HG03064 (cell line): ENCODE results near the gene ZNF496.
"Not testable (repeated sequence)": the region's sequence is repeated elsewhere in the genome, so short reads cannot be mapped to it uniquely, and the experiment has no call there.

Experiments
- ATAC-seq: cut with Tn5 transposase; IDR thresholded peaks from one replicate; pipeline ENCODE4 v1.9.1; 2021; ENCODE audit warnings: low read depth; ENCODE audit not compliant: unreplicated experiment

Gene ZNF496

GRCh38 chr1:247360116-247360898 lies 28.6 kb upstream of the ZNF496 start:
- no peak for ATAC-seq

- no peak for ATAC-seq
Observed at GRCh38 chr1:247359559-247359958, 27.9 kb upstream of the ZNF496 start.

GRCh38 chr1:247358920-247359319 lies 27.3 kb upstream of the ZNF496 start:
- no peak for ATAC-seq

- ATAC-seq, result peak; percentile 81
Observed at GRCh38 chr1:247357781-247358211, 26.1 kb upstream of the ZNF496 start.

DNA sequence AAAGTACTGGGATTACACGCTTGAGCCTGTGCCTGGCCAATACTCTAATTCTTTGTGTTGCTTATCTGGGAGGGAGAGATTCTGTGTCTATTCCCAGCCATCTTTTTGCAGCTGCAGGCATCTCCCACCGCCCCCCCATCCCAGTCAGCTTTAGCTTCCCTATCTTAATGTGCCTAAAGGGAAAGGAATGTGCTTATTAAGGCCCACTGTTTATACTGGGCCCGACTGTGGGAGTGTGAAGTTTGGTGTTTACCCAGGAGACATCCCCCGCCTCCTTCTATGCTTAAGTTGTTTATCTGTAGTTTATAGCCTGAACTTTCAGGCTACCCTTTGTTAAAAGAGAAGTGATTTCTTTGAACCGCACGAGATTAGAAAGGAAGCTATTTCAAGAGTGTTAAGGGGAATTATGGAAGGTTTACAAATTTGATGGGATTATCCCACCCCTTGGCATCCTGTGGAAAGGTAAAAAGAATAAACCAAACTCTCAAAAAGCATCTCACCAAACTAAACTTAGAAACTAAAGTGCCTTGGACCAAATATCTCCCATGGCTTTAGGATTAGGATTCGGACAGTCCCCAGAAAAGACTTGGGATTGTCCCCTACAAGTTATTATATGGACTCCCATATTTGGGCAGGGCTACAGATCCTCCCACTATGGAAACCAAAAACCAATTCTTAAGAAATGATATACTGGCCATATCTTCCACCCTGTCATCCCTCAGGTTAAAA lies 25.5 kb upstream of the ZNF496 start:
- ATAC-seq, result no peak

DNA sequence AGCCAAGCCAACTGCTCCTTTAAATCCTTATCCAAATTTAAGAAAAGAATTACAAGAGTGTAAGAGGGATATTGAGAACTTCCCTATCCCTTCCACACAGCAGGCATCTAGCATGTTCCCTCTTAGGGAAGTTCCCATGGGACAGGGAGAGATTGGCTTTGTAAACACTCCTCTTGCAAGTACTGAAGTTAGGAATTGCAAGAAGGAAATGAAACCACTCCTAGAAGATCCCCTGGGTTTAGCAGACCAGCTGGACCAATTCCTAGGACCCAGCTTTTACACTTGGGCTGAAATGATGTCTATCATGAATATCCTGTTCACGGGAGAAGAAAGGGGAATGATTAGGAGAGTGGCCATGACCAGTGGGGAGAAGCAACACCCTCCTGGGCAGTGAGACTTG lies 23.5 kb upstream of the ZNF496 start:
- ATAC-seq, result not testable (repeated sequence)

DNA sequence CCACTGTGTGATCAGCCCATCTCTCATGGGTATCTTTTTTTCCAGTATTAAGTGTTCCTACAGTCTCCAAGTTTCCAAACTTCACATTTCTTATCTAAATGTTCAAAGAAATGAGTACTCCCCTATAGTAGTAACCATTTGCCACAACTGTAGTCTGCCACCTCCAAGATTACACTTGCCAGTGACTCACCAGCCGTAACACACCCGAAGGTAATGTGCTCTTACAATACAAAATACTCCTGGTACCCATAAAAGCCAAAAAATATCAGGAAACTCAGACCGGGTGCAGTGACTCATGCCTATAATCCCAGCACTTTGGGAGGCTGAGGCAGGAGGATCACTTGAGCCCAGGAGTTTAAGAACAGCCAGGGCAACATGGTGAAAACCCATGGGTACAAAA lies 20.5 kb upstream of the ZNF496 start:
- ATAC-seq, result no peak

GRCh38 chr1:247350587-247350986 lies 18.9 kb upstream of the ZNF496 start:
- no peak for ATAC-seq

DNA sequence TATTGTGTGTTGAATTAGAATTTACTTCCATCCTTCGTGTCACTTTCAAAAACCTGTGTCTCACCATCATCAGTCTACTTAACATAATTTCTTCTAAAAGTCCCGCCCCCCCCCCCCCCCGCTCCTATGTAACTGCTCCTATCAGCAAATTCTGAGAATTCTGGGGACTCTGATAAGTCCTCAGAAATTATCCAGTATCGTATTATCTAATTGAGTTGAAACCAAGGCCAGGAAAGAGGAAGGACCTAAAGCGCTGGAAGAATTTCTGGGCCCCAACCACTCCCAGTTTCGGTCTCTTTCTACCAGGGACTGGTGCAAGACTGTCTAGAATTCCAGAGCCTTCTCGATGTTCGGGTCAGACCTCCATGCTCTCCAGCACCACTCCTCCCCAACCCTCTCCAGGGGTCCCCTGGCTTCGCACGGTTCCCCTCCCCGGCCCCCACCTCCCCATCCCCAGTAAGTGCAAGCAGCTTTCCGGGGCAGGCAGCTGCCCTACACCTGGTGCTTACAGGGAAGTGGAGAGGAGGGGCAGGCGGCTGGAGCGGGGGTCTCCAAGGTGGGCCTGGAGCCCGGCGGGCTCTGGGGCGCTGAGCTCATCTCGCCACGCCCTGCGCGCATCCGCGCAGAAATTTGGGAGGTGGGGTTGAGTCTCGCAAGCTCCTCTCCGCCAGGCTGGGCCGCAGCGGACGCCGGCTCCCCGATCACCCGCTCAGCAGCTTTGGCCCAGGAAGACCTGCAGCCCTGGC lies 16.0 kb upstream of the ZNF496 start:
- ATAC-seq, result no peak

DNA sequence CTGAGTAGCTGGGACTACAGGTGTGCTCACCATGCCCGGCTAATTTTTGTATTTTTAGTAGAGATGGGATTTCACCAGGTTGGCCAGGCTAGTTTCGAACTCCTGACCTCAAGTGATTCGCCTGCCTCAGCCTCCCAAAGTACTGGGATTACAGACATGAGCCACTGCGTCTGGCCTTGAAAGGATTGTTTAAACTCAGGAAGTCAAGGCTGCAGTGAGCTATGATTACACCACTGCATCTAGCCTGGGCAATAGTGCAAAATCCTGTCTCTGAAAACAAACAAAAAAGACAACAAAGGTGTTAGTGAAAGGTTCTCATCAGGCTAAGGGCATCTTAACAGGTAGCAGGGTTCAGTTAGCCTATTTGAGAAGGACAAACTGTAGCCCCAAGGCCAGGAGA lies 14.2 kb upstream of the ZNF496 start:
- ATAC-seq, result no peak

DNA sequence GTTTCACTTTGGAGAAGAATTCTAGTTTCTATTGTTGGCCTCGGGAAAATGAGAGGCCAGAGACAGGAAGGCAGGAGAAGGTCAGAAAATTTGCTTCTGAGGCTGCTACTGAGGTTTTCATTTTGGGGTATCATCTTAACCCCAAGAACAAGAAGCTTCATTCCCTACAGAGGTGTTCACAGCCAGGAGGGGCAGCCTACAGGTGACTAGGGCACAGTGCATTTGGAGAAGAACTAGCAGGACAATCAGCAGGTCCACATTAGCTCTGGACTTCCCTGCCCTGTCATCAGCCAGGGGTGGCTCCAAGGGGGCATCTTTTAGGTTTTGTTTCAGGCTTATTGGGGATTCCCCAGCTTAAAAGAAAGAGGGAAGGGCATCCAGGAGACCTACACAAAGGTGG lies 12.1 kb upstream of the ZNF496 start:
- no peak for ATAC-seq

- ATAC-seq, result no peak
Observed at GRCh38 chr1:247338723-247339275, 7.1 kb upstream of the ZNF496 start.

DNA sequence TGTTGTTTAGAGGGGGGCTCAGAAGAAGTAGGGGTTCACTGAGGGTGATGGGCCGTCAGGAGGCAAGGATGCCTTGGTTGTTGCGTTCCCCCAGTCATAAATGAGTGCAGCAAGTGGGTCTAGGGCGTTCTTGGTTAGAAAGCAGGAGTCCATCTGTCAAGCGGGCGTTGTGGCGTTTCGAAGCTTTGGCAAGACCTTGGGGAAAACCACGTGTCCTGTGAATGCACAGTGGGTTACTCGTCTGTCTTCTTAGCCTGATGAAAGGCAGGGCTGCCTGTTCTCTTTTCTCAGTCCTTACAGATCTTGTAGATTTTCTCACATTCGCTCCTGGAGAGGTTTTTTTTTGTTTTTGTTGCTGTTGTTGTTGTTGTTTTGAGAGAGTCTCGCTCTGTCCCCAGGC lies 6.3 kb upstream of the ZNF496 start:
- ATAC-seq, result no peak

- ATAC-seq, result no peak
Observed at GRCh38 chr1:247337250-247337746, 5.6 kb upstream of the ZNF496 start.

DNA sequence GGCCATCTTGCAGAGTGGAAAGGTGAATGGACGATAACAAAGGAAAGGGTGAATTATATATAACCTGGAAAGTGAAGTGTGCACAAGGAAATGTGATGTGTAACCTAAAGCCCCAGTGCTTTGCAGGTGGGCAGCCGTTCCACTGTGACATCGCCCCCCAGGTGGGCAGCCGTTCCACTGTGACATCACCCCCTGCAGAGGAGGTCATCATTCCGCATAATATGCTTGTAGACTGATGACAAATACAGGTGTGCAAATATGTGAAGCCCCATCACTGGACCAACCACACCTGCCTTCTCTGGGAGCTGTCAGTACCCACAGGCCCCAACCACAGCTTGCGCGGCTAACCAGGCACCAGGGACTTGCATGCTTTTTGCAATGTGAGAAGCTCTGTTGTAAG lies 4.7 kb upstream of the ZNF496 start:
- ATAC-seq, result no peak

- ATAC-seq, result no peak
Observed at GRCh38 chr1:247335882-247336281, 4.2 kb upstream of the ZNF496 start.

- no peak for ATAC-seq
Observed at GRCh38 chr1:247334378-247335133, 2.9 kb upstream of the ZNF496 start.

- ATAC-seq, result no peak
Observed at GRCh38 chr1:247332623-247333361, 1.1 kb upstream of the ZNF496 start.

DNA sequence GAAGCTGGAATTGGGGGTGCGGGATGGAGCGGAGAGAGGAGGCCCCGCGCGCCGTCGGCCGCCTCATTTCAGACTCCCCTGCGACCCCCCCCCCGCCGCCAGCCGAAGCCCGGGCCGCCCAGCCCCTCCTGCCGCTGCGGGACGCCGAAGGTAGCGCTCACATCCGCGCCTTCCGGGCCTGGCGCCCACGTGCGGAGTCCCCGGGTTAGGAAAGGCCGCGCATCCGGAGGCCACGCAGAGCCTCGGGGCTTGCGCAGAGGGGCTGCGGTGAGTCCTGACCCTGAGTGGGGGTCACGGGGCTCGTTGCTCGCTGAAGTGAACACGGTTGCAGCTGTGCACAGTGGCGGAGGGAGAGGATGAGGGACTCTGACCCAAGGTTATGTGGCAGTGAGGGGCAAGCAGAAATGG lies 552 bp upstream of the ZNF496 start:
- ATAC-seq, result peak; percentile 36

GRCh38 chr1:247331172-247331524 lies 519 bp downstream of the ZNF496 start:
- ATAC-seq, result peak; percentile 59
